ENCODE data around the gene FKRP. TPM values are rescaled to one million over a fixed set of nuclear protein-coding genes. Genes with fewer than 3 reads are reported as not detected.
A peak's percentile ranks its signal among the peaks of the same experiment; 100 is the strongest.

Gene FKRP
- total and polyA plus RNA-seq, 2 of the 13 experiments (the other 11 are each of a cell fraction or from before 2014, with no cell fraction given) = 7.3 to 9.8 TPM

DNA sequence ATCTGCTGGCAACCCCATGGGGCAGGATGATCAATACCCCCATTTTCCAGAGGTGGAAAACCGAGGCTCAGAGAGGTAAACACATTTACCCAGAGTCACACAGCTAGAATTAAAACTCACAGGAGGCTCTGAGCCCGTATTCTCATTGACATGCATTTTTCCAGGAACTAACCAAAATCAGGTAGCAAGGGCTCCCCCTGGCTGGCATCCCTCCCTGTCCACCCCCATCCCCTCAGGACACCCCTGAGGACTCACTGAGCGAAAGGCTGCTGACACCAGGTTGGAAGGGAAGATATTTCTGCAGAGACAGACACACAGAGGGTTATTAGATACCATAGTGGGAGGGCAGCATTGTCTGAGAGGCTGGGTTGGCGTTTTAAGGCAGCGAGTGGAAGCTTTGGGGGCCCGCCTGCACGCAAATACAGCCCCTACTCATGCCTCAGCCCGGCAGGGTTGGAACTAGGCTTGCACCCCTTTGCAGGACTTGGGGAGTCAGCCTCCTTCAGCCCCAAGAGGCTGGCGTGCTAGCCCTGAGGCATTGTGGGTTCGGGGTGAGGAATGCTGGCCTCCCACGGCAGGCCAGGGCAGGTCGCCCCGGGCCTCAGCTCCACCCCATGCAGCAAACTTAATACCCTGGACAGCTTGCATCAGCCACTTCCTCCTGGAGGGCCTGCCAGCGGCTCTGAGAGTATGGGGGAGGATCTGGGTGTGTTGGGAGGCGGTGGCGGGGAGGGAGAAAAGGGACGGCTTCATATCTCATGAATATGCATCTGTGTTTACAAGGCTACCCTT, 38.6 kb downstream of the FKRP start (continued):
- TF ChIP-seq TP53 (CRISPR knock-in tag; conservative IDR thresholded peaks at IDR 0.05) (no peak), ZFP41 (CRISPR knock-in tag; IDR thresholded peaks at IDR 0.05; ENCODE audit: borderline replicate concordance) (no peak), ZNF703 (CRISPR knock-in tag; IDR thresholded peaks at IDR 0.05; ENCODE audit: borderline replicate concordance) (no peak), PHF8 (CRISPR knock-in tag; IDR thresholded peaks at IDR 0.05) (peak; percentile 48; the same call in 1 of the 2 replicates), ZNF761 (CRISPR knock-in tag; conservative IDR thresholded peaks at IDR 0.05) (no peak; the same call in 1 of the 2 replicates), ZNF891 (CRISPR knock-in tag; IDR thresholded peaks at IDR 0.05) (peak; percentile 76), ZNF275 (CRISPR knock-in tag; IDR thresholded peaks at IDR 0.05; ENCODE audit: borderline replicate concordance) (no peak), ZFP36 (IDR thresholded peaks at IDR 0.05; ENCODE audit: borderline replicate concordance, low read depth, low read length, partially characterized antibody) (no peak), MAFG (CRISPR knock-in tag; IDR thresholded peaks at IDR 0.05) (no peak), NFIC (IDR thresholded peaks at IDR 0.05; ENCODE audit: low read length) (no peak), MAFF (IDR thresholded peaks at IDR 0.05; ENCODE audit: low read depth, low read length) (no peak), ZNF432 (CRISPR knock-in tag; IDR thresholded peaks at IDR 0.05; ENCODE audit: borderline replicate concordance) (no peak), ETV6 (CRISPR knock-in tag; conservative IDR thresholded peaks at IDR 0.05) (0 out of 2 replicates have a peak, but pooled peaks have one; percentile 51), ZNF780A (CRISPR knock-in tag; IDR thresholded peaks at IDR 0.05) (peak; percentile 61; the same call in 1 of the 2 replicates)
- TF ChIP-seq, protein P1, sequence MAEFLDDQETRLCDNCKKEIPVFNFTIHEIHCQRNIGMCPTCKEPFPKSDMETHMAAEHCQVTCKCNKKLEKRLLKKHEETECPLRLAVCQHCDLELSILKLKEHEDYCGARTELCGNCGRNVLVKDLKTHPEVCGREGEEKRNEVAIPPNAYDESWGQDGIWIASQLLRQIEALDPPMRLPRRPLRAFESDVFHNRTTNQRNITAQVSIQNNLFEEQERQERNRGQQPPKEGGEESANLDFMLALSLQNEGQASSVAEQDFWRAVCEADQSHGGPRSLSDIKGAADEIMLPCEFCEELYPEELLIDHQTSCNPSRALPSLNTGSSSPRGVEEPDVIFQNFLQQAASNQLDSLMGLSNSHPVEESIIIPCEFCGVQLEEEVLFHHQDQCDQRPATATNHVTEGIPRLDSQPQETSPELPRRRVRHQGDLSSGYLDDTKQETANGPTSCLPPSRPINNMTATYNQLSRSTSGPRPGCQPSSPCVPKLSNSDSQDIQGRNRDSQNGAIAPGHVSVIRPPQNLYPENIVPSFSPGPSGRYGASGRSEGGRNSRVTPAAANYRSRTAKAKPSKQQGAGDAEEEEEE (CRISPR knock-in tag; IDR thresholded peaks at IDR 0.05; ENCODE audit: borderline replicate concordance) = no peak
- TF ChIP-seq, protein P2, sequence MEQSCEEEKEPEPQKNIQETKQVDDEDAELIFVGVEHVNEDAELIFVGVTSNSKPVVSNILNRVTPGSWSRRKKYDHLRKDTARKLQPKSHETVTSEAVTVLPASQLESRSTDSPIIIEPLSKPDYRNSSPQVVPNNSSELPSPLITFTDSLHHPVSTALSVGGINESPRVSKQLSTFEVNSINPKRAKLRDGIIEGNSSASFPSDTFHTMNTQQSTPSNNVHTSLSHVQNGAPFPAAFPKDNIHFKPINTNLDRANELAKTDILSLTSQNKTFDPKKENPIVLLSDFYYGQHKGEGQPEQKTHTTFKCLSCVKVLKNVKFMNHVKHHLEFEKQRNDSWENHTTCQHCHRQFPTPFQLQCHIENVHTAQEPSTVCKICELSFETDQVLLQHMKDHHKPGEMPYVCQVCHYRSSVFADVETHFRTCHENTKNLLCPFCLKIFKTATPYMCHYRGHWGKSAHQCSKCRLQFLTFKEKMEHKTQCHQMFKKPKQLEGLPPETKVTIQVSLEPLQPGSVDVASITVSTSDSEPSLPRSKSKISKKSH (CRISPR knock-in tag; IDR thresholded peaks at IDR 0.05; ENCODE audit: borderline replicate concordance) = peak; percentile 50; the same call in 1 of the 2 replicates
- TF ChIP-seq, protein P3, sequence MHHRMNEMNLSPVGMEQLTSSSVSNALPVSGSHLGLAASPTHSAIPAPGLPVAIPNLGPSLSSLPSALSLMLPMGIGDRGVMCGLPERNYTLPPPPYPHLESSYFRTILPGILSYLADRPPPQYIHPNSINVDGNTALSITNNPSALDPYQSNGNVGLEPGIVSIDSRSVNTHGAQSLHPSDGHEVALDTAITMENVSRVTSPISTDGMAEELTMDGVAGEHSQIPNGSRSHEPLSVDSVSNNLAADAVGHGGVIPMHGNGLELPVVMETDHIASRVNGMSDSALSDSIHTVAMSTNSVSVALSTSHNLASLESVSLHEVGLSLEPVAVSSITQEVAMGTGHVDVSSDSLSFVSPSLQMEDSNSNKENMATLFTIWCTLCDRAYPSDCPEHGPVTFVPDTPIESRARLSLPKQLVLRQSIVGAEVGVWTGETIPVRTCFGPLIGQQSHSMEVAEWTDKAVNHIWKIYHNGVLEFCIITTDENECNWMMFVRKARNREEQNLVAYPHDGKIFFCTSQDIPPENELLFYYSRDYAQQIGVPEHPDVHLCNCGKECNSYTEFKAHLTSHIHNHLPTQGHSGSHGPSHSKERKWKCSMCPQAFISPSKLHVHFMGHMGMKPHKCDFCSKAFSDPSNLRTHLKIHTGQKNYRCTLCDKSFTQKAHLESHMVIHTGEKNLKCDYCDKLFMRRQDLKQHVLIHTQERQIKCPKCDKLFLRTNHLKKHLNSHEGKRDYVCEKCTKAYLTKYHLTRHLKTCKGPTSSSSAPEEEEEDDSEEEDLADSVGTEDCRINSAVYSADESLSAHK (CRISPR knock-in tag; IDR thresholded peaks at IDR 0.05; ENCODE audit: borderline replicate concordance) = no peak
- TF ChIP-seq, protein P4, sequence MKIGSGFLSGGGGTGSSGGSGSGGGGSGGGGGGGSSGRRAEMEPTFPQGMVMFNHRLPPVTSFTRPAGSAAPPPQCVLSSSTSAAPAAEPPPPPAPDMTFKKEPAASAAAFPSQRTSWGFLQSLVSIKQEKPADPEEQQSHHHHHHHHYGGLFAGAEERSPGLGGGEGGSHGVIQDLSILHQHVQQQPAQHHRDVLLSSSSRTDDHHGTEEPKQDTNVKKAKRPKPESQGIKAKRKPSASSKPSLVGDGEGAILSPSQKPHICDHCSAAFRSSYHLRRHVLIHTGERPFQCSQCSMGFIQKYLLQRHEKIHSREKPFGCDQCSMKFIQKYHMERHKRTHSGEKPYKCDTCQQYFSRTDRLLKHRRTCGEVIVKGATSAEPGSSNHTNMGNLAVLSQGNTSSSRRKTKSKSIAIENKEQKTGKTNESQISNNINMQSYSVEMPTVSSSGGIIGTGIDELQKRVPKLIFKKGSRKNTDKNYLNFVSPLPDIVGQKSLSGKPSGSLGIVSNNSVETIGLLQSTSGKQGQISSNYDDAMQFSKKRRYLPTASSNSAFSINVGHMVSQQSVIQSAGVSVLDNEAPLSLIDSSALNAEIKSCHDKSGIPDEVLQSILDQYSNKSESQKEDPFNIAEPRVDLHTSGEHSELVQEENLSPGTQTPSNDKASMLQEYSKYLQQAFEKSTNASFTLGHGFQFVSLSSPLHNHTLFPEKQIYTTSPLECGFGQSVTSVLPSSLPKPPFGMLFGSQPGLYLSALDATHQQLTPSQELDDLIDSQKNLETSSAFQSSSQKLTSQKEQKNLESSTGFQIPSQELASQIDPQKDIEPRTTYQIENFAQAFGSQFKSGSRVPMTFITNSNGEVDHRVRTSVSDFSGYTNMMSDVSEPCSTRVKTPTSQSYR (CRISPR knock-in tag; IDR thresholded peaks at IDR 0.05; ENCODE audit: borderline replicate concordance) = peak; percentile 67; the same call in 1 of the 2 replicates
